ENCODE data around the gene PTPN3. TPM values are rescaled to one million over a fixed set of nuclear protein-coding genes. Genes with fewer than 3 reads are reported as not detected.

The PTPN3 gene
- total RNA-seq, 1 experiment from 2014 or later: 20.8 TPM

DNA sequence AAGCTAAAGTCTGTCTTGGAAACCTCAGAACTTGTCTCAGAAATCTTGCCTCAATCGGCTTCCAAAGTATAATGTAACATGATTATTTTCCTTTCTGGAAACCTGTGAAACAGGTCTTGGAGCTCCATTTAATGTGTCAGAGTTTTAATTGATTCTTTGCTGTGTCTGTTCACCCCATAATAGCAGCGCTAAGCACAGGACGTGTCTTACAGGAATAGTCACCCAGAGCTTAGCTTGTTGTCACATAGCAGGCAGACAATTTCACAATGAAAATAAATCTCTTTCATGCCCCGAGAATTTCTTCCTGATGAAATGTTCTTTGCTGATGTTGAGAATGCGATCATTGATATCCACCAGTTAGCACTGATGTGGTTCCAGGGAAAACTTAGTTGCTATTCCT lies 40.2 kb upstream of the PTPN3 start:
- Histone ChIP-seq H3K4me2 (ENCODE audit: low read length) (no peak overlapping the region), H3K27ac (ENCODE audit: low read depth, low read length) (no peak overlapping the region)
- CTCF ChIA-PET: no interaction called here

More for the DNA sequence above, 40.2 kb upstream of the PTPN3 start:
- Histone ChIP-seq H2AFZ (ENCODE audit: low read depth, low read length, poor library complexity, severe bottlenecking) (no peak overlapping the region), H3K9me3 (ENCODE audit: control insufficient read depth in 1 of 2, insufficient read depth in 1 of 2, low read depth in 1 of 2, low read length in 2 of 2) (no peaks in the 10 kb centered on the region), H4K20me1 (ENCODE audit: insufficient read depth) (no peaks in the 10 kb centered on the region), H3K4me3 (replicated peaks in 1 of 2; ENCODE audit: low read depth in 1 of 2, low read length in 2 of 2) (no peak overlapping the region), H3K79me2 (ENCODE audit: insufficient read depth, low read length) (no peaks in the 10 kb centered on the region), H3K36me3 (ENCODE audit: control insufficient read depth in 1 of 2, insufficient read depth in 2 of 2, low read length in 2 of 2) (no peaks in the 10 kb centered on the region), H3K9ac (ENCODE audit: low read length) (no peak overlapping the region), H3K27me3 (ENCODE audit: insufficient read depth, low read length) (peaks cover 32% of the 10 kb centered on the region; the same call in 1 of the 2 replicates), H3K4me1 (ENCODE audit: control insufficient read depth in 1 of 2, insufficient read depth in 2 of 2, low read length in 2 of 2) (no peaks in the 10 kb centered on the region), H3K9me2 (ENCODE audit: insufficient read depth) (no peaks in the 10 kb centered on the region)
- POLR2A ChIA-PET: no interaction called here
- no TSS peak for BruUV-seq (replicated peaks)
- RAD21 ChIA-PET (ENCODE audit: low non-redundant PET in 1 of 2, low total read pairs in 2 of 2, uncharacterized antibody in 2 of 2, unreplicated experiment in 2 of 2): no interaction called here
- DNase-seq (ENCODE audit: low read depth, low spot score): no peak
- TF ChIP-seq YY1 (IDR thresholded peaks at IDR 0.05; ENCODE audit: extremely low read depth, insufficient replicate concordance, low read depth, low read length) (no peak), SIN3A (IDR thresholded peaks at IDR 0.05; ENCODE audit: low read depth) (no peak), JUND (IDR thresholded peaks at IDR 0.05) (no peak), ZBTB33 (IDR thresholded peaks at IDR 0.05; ENCODE audit: extremely low read depth, insufficient replicate concordance, low read length) (no peak), TCF7L2 (IDR thresholded peaks at IDR 0.05; ENCODE audit: borderline replicate concordance, extremely low read depth, insufficient read depth, insufficient read length) (no peak), SRF (IDR thresholded peaks at IDR 0.05; ENCODE audit: low read depth) (no peak), CBX3 (IDR thresholded peaks at IDR 0.05; ENCODE audit: low read depth) (no peak), EZH2phosphoT487 (IDR thresholded peaks at IDR 0.05; ENCODE audit: borderline replicate concordance) (no peak), MAX (IDR thresholded peaks at IDR 0.05) (no peak), POLR2AphosphoS5 (IDR thresholded peaks at IDR 0.05; ENCODE audit: low read depth, low read length) (no peak), CTCF (IDR thresholded peaks at IDR 0.05 in 2 of 3, conservative IDR thresholded peaks at IDR 0.05 in 1 of 3; ENCODE audit: borderline replicate concordance in 1 of 3, insufficient read depth in 1 of 3, low read depth in 2 of 3, low read length in 2 of 3) (no peak), EZH2 (IDR thresholded peaks at IDR 0.05) (no peak), ATF3 (IDR thresholded peaks at IDR 0.05) (no peak), EGR1 (IDR thresholded peaks at IDR 0.05; ENCODE audit: low read depth) (no peak), ZNF274 (IDR thresholded peaks at IDR 0.05; ENCODE audit: low read depth, low read length) (no peak), RAD21 (IDR thresholded peaks at IDR 0.05; ENCODE audit: low read depth) (no peak)
- TF ChIP-seq, protein P1, sequence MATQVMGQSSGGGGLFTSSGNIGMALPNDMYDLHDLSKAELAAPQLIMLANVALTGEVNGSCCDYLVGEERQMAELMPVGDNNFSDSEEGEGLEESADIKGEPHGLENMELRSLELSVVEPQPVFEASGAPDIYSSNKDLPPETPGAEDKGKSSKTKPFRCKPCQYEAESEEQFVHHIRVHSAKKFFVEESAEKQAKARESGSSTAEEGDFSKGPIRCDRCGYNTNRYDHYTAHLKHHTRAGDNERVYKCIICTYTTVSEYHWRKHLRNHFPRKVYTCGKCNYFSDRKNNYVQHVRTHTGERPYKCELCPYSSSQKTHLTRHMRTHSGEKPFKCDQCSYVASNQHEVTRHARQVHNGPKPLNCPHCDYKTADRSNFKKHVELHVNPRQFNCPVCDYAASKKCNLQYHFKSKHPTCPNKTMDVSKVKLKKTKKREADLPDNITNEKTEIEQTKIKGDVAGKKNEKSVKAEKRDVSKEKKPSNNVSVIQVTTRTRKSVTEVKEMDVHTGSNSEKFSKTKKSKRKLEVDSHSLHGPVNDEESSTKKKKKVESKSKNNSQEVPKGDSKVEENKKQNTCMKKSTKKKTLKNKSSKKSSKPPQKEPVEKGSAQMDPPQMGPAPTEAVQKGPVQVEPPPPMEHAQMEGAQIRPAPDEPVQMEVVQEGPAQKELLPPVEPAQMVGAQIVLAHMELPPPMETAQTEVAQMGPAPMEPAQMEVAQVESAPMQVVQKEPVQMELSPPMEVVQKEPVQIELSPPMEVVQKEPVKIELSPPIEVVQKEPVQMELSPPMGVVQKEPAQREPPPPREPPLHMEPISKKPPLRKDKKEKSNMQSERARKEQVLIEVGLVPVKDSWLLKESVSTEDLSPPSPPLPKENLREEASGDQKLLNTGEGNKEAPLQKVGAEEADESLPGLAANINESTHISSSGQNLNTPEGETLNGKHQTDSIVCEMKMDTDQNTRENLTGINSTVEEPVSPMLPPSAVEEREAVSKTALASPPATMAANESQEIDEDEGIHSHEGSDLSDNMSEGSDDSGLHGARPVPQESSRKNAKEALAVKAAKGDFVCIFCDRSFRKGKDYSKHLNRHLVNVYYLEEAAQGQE (IDR thresholded peaks at IDR 0.05; ENCODE audit: low read depth): no peak
- ATAC-seq: no peak
- intact Hi-C loops (cut with micrococcal nuclease): no loop called here

Measured in HCT116 (cell line).